ENCODE results near the gene FBXO17.

DNA sequence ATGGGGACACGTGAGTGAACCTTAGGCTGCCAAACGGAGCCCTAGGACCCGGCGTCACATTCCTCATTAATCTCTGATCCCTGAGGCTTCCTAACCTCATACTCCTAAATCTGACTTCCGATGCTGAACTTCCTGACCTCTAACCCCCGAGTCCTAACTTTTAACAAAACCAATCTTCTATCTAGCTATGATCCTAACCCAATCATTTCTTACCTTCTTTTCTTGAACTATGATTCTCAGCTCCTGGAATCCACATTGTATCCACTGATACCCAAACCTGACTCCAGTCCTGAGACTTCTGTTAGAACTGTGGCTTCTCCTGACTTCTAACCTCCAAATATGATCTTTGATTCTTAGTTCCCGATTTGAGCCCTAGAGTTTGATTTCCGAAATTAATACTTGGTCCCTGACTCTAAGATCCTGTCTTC lies 75.3 kb downstream of the FBXO17 start:
- TF ChIP-seq, protein P1, sequence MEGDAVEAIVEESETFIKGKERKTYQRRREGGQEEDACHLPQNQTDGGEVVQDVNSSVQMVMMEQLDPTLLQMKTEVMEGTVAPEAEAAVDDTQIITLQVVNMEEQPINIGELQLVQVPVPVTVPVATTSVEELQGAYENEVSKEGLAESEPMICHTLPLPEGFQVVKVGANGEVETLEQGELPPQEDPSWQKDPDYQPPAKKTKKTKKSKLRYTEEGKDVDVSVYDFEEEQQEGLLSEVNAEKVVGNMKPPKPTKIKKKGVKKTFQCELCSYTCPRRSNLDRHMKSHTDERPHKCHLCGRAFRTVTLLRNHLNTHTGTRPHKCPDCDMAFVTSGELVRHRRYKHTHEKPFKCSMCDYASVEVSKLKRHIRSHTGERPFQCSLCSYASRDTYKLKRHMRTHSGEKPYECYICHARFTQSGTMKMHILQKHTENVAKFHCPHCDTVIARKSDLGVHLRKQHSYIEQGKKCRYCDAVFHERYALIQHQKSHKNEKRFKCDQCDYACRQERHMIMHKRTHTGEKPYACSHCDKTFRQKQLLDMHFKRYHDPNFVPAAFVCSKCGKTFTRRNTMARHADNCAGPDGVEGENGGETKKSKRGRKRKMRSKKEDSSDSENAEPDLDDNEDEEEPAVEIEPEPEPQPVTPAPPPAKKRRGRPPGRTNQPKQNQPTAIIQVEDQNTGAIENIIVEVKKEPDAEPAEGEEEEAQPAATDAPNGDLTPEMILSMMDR (IDR thresholded peaks at IDR 0.05): no peak
- TF ChIP-seq POLR2A (IDR thresholded peaks at IDR 0.05): peak in 1 of 2 donors; percentile 4

All from adrenal gland (tissue), 5 donors.